GM12878 (cell line): ENCODE results near the gene LSMEM2.

Experiments used
- BRCA1 ChIP-seq: IDR thresholded peaks from 2 replicates; pipeline ENCODE4 v1.6.1; 2011; ENCODE audit warnings: low read depth, low read length, improper control_type of control experiment
- CBX5 ChIP-seq: sonication (generic); IDR thresholded peaks from 2 replicates; pipeline ENCODE4 v1.6.1; 2016; ENCODE audit warnings: low read depth, moderate library complexity, mild to moderate bottlenecking, inconsistent platforms
- POLR2A ChIP-seq: IDR thresholded peaks from 2 replicates; pipeline ENCODE4 v1.6.1; 2011; ENCODE audit warnings: low read depth, mild to moderate bottlenecking, low read length
- TF ChIP-seq, protein P1 (sequence below), 3 experiments: IDR thresholded peaks in 2 of 3; conservative IDR thresholded peaks in 1 of 3; 2 replicates each; pipeline ENCODE4 v1.5.1; 2011; ENCODE audit warnings: low read depth in 3 of 3, low read length in 3 of 3, mild to moderate bottlenecking in 3 of 3, control low read depth in 2 of 3, moderate library complexity in 2 of 3, inconsistent platforms in 1 of 3, mixed read lengths in 1 of 3; ENCODE audit not compliant: control insufficient read depth in 2 of 3, insufficient read depth in 1 of 3; ENCODE audit errors: extremely low read depth in 1 of 3
- TF ChIP-seq, protein P2 (sequence below): fragments of 150-350 bp; IDR thresholded peaks from 2 replicates; pipeline ENCODE4 v1.6.1; 2014; ENCODE audit warnings: mild to moderate bottlenecking, low read depth, low read length

GRCh38 chr3:50264964-50265485, 13.9 kb upstream of the LSMEM2 start:
- TF ChIP-seq, protein P1, sequence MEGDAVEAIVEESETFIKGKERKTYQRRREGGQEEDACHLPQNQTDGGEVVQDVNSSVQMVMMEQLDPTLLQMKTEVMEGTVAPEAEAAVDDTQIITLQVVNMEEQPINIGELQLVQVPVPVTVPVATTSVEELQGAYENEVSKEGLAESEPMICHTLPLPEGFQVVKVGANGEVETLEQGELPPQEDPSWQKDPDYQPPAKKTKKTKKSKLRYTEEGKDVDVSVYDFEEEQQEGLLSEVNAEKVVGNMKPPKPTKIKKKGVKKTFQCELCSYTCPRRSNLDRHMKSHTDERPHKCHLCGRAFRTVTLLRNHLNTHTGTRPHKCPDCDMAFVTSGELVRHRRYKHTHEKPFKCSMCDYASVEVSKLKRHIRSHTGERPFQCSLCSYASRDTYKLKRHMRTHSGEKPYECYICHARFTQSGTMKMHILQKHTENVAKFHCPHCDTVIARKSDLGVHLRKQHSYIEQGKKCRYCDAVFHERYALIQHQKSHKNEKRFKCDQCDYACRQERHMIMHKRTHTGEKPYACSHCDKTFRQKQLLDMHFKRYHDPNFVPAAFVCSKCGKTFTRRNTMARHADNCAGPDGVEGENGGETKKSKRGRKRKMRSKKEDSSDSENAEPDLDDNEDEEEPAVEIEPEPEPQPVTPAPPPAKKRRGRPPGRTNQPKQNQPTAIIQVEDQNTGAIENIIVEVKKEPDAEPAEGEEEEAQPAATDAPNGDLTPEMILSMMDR (IDR thresholded peaks at IDR 0.05 in 2 of 3, conservative IDR thresholded peaks at IDR 0.05 in 1 of 3; ENCODE audit: control insufficient read depth in 2 of 3, extremely low read depth in 1 of 3, insufficient read depth in 1 of 3, low read depth in 3 of 3, low read length in 3 of 3) = no peak
- TF ChIP-seq, protein P2, sequence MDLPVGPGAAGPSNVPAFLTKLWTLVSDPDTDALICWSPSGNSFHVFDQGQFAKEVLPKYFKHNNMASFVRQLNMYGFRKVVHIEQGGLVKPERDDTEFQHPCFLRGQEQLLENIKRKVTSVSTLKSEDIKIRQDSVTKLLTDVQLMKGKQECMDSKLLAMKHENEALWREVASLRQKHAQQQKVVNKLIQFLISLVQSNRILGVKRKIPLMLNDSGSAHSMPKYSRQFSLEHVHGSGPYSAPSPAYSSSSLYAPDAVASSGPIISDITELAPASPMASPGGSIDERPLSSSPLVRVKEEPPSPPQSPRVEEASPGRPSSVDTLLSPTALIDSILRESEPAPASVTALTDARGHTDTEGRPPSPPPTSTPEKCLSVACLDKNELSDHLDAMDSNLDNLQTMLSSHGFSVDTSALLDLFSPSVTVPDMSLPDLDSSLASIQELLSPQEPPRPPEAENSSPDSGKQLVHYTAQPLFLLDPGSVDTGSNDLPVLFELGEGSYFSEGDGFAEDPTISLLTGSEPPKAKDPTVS = no peak
- TF ChIP-seq BRCA1 = no peak
- no peak for TF ChIP-seq POLR2A
- TF ChIP-seq CBX5 = no peak
